ENCODE measurements around the gene OS9.

OS9 gene

DNA sequence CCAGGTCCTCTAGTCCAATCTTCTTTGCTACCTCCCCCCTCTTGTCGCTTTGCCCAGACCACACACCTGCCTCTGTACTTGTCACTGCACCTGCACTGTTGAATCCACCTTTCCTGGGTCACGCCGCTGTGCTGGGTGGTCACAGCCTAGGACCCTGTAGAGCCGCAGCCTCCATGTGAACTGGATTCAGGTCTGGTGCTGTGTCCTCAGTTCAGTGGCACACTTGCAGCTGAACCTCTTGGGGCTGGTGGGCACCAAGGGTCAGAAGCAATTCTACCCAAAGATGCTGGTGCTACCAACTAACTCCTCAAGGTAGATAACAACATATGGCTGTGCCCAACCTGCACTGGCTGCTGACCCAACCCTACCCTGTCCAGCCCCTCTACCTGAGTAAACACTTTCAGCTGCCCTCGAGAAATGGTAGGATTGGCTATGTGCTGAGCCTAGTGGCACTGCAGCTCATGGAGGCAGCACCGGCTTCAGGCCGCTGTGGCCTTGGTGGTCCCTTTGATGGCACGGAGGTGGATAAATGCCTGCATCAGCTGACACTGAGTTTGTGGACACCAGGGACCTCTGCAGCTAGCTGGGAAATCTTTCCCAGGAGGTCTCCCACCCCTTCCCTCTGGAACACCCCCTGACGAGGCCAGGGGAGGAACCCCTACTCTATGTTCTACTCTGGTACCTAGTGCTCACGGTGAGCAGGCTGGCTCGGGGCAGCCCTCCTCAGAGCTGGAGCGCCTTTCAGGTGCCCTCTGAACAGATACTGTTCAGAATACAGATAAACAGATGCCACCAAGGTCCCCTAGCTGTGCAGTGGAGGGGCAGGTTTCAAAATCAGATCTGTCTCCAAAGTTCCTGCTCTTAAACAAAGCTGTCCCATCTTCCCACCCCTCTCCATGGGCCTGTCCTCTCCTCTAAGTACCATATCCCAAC lies 30.3 kb downstream of the OS9 start:
- no peak for DNase-seq

DNA sequence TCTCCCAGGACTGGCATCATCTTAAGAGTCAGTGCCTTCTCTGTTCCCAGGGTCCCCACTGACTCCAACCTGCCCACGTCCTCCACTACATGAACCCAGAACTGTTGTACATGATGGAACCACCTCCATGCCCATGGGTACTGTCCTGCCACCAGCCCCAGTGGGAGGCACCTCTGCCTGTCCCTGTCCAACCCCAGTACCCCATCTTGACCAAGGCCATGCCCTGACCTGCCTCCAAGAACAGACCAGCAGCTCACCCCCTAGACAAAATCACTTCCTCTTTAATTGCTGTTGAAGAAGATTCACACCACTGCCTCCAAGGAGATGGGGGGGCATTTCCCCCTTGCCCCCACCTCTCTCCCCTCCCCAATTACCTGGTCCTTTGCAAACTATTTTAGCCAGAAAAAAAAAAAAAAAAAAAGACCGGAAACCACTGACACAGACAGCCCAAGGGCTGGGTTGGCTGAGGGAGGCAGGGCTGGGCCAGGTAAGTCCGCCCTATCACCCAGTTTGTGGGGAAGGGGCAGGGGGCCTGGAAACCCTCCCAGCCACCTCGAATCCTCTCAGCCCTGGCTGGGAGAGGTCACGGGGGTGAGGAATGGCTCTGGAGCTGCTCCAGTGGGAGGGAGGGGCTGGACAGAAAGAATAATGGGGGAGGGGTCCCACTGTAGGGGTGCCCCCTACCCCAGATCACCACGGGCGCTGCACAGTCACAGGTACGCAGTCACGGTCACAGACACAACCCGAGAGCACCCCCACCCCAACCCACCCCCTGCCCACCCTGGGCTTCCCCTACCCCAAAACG lies 31.2 kb downstream of the OS9 start:
- DNase-seq = no peak

DNA sequence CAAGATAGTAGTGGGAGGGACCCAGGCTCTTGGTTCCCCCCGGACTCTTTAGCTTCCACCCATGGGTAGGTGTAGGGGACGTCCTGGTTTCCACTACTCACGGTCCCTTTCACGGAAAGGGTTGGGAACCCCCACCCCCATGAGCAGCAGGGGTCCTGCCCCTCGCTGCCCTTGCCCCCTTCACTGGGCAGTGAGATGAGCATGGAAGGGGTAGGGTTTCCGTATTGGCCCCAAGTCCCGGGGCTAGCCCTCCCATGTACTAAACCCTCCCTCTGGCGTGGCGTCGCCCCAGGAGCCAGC lies 31.9 kb downstream of the OS9 start:
- no peak for DNase-seq

DNA sequence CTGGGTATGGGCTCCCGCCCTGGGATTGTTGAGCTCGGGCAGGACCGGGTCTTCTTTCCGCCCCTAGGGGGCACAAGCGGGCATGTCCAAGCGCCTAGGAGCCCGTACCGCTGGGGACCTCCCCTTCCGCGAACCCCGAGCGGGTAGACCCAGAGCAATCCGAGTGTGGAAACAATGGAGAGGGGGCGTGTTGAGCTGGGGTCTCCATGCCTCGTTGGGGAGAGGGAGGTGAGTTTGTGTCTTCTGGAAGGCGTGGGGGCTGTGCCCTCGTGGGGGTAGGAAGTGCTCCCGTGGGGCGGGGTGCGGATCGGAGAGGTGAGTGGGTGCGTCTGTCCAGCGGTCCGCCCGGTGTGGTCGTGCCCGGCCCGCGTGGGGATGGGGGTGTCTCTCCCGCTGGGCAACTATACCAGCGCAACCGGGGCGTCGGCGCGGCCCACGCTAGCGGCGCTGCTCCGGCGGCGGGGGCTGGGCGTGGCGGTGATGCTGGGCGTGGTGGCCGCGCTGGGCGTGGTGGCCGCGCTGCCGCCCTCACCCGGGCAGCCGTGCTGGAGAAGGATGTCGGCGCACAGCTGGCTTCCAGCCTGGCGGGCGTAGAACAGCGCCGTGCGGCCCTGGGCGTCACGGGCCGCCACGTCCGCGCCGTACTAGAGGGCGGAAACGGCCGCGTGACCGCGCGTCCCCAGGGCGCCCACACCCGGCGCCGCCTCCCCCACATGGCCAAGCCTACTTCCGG lies 32.4 kb downstream of the OS9 start:
- peak; percentile 69 for DNase-seq

DNA sequence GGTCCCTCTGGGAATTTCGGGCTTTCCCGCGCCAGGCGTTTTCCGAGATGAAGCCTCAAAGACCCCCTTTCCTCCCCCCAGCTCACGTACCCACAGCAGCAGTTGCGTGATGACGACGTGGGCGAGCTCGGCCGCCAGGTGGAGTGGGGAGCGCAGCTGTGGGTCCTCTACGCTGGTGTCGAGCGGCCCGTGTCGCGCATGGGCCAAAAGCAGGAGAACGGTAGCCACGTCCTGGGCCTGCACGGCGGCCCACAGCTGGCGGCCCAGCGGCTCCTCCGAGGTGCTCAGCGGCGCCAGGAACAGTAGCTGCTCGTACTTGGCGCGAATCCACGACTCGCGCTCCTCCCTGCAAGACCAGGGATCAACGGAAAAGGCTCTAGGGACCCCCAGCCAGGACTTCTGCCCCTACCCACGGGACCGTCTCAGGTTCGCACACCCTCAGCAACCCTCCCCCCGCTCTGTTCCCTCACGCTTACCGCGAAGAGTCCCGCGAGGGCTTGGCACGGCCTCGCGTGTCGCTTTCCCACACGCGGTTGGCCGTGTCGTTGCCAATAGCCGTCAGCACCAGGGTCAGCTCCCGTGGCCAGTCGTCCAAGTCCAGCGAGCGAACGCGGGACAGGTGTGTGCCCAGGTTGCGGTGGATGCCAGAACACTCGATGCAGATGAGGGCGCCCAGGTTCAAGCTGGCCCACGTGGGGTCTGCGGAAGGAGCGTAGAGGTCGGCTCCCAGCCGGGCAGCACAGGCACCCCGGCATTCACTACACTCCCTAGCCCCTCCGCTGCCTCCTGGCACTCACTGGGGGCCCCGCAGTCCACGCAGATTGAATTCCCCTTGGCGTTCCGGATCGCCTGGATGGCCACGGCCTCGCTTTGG lies 33.2 kb downstream of the OS9 start:
- DNase-seq = no peak

DNA sequence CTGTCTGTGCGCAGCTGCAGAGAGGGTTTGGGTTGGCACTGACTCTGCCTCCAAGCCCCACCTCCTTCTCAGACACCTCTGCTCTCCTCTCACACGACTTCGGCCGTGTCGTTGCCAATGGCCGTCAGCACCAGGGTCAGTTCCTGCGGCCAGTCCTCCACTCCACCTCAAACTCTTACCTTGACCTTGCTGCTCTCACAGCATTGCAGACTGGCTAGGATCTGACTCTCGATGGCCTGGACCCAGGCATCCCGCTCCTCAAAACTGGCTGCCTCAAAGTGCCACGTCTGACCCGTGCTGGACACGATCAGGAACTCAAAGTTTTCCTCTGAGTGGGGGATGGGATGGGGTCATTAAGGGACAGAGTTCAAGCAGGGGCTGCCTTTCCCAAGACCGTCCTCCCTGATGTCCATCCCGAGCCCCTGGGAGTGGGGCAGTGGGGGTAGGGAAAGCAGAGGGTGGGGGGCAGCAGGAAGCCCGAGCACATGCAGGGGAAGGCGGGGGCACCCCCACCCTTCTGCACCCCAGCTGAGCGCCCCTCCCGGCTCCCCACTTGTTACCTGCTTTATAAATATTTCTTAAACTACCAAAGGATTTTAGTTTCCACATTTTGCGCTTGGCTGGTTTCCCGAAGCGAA lies 33.9 kb downstream of the OS9 start:
- DNase-seq = no peak

DNA sequence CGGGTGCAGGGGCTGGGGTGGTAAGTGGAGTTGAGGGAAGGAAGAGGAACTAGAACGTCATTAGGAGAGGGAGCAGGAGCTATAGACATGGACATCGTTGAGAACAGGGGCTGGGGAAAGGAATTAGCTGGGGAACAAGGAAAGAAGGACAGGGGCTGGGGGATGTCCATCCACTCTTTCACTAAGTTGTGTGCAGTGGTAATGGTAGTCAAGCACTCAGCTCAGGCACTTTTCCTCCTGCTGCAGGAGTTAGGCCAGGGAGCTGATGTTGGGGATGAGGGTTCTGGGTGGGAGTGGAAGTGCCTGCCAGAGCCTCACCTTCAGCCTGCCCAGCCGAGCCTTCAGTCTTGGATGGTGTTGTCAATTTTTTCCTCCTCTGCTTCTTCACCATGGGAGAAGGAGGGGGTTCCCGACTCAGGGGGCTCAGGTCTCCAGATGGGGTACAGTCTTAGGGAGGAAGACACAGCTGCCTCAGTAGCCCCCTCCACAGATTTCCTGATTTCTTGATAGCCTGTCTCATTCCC lies 35.5 kb downstream of the OS9 start:
- no peak for DNase-seq

DNA sequence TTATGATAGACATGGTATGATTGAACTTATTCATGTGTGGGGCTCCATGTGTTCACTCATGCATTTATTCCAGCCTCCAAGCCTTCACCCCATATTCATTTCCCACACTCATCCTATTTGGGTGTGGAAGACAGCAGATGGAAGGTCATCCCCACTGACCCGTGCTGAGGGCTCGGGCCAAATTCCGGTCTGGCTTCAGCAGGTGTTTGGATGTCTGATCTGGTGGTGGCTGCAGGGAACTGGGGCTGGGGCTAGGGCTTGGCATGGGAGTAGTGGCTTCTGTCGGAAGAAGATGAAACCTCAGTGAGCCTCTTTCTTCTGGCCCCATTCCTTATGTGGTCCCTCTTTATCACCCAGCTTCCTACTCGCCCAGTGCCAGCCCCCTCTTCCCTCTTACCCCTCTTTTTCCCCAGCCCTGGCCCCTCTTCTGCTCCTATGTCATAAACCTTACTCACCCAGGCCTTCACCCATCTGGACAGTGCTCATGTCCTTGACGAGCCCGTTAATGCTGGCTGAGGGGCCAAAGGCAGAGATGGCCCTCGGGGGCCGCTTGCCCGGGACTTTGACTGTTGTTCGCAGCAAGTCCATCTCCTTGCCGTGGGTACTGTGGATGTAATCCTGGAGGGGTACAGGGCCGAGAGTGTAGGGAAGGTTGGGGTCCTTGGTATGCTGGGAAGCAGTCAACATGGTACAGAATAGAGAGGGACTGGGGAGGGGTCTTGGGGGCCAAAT lies 36.6 kb downstream of the OS9 start:
- DNase-seq = no peak

DNA sequence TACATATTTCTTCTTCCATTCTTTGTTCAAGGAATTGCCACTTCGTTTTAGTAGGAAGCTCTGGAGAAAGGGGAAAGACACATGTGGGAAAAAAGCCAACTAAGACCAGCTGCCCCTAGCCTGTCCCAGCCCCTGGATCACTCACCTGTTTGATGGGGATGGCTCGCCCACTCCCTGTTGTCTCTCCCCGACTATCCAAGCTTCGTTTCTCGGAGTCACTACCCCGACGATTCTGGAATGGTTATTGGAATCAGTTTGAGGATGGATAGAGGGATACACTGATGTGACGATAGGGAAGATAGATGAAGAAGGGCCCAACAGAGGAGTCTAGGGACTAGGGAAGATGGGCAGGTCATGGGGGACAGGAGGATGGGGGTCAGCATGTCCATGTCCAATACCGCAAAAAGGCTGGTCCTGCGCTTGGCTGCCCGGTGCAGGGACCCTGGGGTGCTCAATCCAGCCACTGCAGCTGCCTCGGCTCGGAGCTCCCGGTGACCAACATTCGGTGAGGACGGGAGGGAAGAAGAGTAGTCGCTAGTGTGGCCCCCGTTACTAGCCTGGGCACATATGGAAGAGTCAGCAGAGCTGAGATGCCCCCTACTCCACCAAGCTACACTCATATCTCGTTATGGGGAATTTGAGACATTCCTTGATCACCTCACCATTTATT lies 37.6 kb downstream of the OS9 start:
- no peak for DNase-seq

DNA sequence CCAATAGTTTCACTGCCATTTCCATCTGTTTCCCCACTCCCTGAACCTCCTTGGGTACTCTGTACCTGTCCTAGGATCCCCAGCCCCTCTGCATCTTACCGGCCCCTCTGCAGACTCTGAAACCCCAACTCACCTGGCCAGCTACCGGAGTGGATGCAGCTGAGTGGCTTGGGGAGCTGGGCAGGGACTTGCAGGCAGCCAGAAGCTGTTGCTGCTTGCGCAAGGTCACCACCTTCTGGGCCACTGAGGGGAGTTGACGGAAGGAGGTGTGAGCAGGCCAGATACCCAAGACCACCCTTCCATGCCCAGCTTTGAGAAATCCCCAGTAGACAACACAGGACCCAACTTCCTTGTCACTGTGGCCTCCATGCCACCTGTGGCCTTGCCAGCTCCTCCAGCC lies 38.3 kb downstream of the OS9 start:
- no peak for DNase-seq

DNA sequence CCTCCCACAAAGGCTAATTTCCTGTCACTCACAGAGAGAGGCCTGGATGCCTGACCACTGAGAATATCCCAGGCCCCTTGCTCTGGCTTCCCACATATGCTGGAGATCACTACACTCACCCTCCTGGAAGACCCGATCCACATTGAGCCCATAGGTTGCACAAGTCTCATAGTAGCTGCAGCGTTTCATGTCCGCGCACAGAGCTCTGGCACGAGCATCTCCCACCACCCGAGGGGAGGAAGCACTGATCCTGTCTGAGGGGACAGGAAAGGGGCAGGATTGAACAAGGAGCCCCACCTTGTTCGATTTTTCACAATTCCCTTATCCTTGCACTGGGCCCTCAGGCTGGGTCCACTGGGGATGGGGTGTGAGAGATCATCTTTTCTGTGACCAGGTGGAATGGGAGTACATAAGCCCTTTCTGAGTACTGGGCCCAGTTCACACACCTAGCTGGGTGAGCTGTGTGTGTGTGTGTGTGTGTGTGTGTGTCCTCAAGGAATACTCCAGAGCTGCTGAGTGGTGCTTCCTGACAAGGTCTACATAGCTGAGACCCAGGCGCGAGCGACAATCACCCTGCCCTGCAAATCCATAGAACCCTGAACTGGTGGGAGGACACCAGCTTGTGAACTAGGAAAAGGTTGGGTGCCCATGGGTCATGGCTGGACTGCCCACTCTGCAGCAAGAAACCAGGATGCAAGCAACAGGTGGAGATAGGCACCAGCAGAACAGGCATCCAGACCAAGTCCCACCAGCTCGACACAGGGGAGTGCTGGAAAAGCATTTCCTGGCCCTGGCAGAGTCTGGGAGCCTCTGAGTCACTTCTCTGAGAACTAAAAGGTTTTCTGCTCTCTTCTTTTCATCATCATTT lies 39.0 kb downstream of the OS9 start:
- DNase-seq = no peak

DNA sequence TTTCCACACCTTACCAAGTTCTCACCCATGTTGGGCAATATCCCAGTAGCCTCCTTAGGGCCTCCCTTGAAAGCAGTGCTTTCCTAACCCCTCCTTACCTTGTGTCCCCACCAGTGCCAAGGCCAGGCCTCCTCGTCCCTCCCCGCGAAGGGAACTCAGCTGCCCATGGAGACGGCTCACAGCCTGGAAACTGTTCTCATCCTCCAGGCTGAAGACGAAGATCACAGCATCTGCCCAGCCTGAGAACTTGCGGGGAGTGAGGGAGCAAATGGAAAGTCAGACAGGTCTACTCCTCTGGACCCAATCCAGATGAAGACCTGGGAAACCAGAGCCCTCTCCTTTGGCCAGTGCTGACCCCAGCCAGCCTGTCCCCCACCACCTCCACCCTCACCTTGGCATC lies 40.0 kb downstream of the OS9 start:
- DNase-seq = no peak

DNA sequence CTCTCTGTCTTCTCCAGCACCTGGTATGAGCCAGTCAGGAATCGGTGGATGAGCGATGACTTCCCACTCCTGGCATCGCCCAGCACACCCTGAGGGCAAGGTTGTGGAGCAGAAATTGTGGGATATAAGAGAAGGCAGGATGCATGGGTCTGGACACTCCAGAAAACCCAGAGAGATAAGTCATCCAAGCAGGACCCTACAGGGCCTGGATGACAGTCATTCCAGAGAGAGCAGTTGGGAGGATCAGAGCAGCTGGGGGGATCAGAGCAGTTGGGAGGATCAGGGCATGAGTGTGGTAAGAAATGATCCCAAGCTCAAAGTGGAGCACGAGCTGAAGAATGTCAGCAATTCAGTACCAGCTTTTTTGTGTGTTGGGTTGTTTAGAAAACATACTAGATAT lies 40.7 kb downstream of the OS9 start:
- DNase-seq = no peak

DNA sequence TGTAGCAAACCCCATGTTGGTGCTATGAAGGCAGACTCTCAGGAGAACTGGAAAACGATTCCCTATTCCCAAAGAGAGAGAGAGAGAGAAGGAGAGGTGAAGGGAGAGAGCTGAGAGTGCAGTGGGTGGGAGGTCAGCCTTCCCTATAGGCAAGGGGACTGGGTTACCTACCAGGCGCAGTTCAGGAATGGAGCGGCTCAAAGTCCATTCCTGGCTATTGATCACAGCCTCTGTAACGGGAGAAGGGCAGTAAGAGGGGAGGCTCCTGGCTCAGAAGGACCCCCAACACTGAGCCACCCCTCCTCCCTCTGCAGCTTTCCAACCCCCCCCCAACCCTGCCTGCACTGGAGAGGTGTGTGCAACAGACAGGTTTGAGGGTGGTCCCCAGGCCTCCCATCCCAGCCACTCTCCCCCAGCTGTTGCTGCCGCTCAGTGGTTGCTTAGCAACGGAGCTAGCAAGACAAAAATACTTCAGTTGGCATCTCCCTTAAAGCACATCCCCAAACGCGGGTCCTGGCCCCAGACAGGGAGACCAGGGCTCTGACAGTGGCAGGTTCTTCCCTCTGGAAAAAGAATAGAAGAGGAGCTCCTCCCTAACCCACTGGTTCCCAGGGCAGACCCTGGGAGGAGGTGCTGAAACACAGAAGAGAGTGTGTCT lies 41.4 kb downstream of the OS9 start:
- no peak for DNase-seq

DNA sequence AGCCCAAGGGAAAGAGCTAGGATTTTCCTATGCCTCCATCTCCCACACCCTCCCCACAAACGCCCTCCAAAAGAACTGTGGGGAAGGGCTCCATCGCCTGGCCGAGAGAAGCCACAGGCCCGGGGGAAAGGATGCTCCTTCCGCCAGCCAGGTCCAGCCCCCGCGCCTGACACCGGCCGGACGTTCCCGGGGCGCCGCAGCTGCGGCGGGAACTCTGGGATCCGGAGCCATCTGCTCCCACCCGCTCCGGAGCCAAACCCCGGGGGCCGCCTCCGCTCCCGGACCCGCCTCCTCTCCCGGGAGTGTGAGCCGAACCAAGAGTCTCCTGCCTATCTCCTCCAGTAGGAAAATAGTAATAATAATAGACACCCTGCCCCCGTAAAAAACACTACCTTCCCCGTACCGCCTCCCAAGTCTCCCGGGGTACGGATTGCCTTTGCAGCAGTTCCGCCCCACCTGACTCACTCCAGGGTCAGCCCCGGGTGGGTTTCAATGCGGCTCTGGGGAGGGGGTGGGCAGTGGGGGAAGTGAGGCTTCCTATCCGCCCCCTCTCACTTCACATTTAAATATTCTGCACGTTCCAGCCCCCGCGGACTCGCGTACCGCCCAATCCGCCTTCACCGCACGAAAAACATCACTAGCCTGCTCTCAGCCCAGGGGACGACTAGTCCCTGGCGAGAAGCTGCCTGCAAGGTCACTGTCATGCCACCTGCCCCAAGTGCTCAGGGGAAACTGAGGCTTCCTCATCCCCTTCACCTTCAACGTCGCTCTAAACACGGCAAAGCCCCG lies 42.2 kb downstream of the OS9 start:
- no peak for DNase-seq

DNA sequence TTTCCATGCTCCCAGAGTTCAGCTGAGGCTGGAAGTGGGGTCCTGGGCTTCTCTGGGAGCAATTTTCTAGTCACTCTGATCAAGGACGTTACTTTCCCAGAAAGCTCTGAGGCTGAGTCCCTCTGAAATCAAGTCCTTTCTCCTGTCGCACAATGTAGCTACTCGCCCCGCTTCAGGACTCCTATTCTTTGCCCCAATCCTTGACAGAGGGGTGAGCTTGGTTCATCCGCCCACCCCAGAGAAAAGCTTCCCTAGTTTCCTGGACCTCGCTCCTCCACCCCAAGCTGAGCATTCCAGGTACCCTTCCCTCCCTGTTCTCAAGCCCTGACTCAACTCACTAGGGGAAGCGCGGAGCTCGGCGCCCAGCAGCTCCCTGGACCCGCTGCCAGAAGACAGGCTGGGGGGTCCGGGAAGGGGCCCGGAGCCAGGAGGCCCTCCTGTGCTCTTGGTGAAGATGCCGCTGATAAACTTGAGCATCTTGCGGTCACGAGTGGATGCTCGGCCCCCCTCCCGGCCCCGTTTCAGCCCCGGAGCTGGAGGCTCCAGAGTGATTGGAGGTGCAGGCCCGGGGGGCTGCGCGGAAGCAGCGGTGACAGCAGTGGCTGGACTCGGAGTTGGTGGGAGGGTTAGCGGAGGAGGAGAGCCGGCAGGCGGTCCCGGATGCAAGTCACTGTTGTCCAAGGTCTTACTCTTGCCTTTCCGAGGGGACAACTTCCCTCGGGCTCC lies 43.0 kb downstream of the OS9 start:
- DNase-seq = no peak
